ENCODE data around the gene MEAK7.

DNA sequence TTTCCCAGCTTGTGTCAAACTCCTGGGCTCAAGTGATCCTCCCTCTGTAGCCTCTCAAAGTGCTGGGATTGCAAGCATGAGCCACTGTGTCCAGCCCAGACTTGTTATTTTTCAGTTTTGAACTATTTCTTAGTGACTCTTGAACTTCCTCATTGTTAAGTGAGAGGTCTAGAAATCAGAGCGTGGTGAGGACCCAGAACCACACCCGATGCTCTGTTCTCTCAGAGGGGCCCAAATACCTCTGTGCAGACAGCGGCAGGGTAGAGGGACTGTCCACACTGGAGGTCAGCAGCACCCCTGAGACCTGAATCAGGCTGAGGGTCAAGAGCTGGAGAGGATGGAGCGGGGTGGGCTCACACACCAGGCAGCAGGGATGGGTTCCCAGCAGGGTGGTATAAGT lies 47.7 kb upstream of the MEAK7 start:
- no peak for TF ChIP-seq POLR2A (IDR thresholded peaks at IDR 0.05)
- TF ChIP-seq, protein P1, sequence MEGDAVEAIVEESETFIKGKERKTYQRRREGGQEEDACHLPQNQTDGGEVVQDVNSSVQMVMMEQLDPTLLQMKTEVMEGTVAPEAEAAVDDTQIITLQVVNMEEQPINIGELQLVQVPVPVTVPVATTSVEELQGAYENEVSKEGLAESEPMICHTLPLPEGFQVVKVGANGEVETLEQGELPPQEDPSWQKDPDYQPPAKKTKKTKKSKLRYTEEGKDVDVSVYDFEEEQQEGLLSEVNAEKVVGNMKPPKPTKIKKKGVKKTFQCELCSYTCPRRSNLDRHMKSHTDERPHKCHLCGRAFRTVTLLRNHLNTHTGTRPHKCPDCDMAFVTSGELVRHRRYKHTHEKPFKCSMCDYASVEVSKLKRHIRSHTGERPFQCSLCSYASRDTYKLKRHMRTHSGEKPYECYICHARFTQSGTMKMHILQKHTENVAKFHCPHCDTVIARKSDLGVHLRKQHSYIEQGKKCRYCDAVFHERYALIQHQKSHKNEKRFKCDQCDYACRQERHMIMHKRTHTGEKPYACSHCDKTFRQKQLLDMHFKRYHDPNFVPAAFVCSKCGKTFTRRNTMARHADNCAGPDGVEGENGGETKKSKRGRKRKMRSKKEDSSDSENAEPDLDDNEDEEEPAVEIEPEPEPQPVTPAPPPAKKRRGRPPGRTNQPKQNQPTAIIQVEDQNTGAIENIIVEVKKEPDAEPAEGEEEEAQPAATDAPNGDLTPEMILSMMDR (IDR thresholded peaks at IDR 0.05), result no peak

All from adrenal gland (tissue), 5 donors.